Left lung (tissue), 10 donors: ENCODE data around the gene ZNF423. TPM values are rescaled to one million over a fixed set of nuclear protein-coding genes. Genes with fewer than 3 reads are reported as not detected.

Experiments
- ATAC-seq: fragments of 200-7000 bp; cut with Tn5 transposase; one replicate; pipeline ENCODE4 v1.9.1; 2020; ENCODE audit warnings: moderate library complexity
- DNase-seq, 4 donors: peaks; one replicate each; pipeline ENCODE4 v3.0.0-alpha.2; 2013 to 2020
- H3K27ac ChIP-seq, 2 donors: fragments of 200-600 bp; sonication (generic) in 1 of 2; one replicate each; pipeline versions ENCODE4 v1.5.0 to v1.8.0; 2020 to 2021
- H3K27me3 ChIP-seq, 2 donors: fragments of 200-600 bp; sonication (generic) in 1 of 2; one replicate each; pipeline versions ENCODE4 v1.5.0 to v1.8.0; 2020 to 2021
- H3K36me3 ChIP-seq, 2 donors: fragments of 200-600 bp; sonication (generic) in 1 of 2; one replicate each; pipeline versions ENCODE4 v1.5.0 to v1.8.0; 2020 to 2021
- H3K4me1 ChIP-seq, 2 donors: fragments of 200-600 bp; one replicate each; pipeline ENCODE4 v1.8.0; 2021
- H3K4me3 ChIP-seq, 2 donors: fragments of 200-600 bp; sonication (generic) in 1 of 2; one replicate each; pipeline versions ENCODE4 v1.5.0 to v1.8.0; 2020 to 2021; ENCODE audit warnings: mild to moderate bottlenecking in 1 of 2
- H3K9me3 ChIP-seq, 2 donors: fragments of 200-600 bp; sonication (generic) in 1 of 2; one replicate each; pipeline versions ENCODE4 v1.5.0 to v1.8.0; 2020 to 2021
- CTCF ChIP-seq, 2 donors: fragments of 200-600 bp; sonication (generic) in 1 of 2; IDR thresholded peaks; one replicate each; pipeline versions ENCODE4 v1.5.0 to v1.8.0; 2021; ENCODE audit warnings: antibody characterized with exemption in 2 of 2
- intact Hi-C, 2 donors: fragments of 100-400 bp; cut with DNase I; formaldehyde crosslinking; loops; one replicate each; pipeline versions ENCODE4 v1.11.2 to v1.14.2; 2022
- polyA plus RNA-seq, 6 donors: library from polyadenylated mRNA; unstranded; fragments of 120-200 nt; gene quantifications; one replicate each; pipeline ENCODE4 v1.2.1, GENCODE V29; 2013; ENCODE audit not compliant: insufficient read length in 6 of 6
- total RNA-seq, 2 donors: library from RNA; stranded (reverse); fragmentation: NEBNext Ultra II Directional; extraction: Animal tissue kit (Norgen Biotek cat#: 25700); gene quantifications; one replicate each; pipeline ENCODE4 v1.2.1, GENCODE V29; 2021
- donor health status: DM: no; HTN: yes; CAD: no.
- donor health status: DM: no; HTN: no; CAD: no.

Gene ZNF423
- total and polyA plus RNA-seq, 8 donors: 7.8 to 30.5 (median 26.6) TPM

GRCh38 chr16:49602976-49603310, 253.0 kb downstream of the ZNF423 start:
- H3K4me3 ChIP-seq: no peak overlapping the region
- no peak overlapping the region for H3K27ac ChIP-seq
- H3K27me3 ChIP-seq: no peaks in the 10 kb centered on the region
- intact Hi-C loops: no loop called here
- no peaks in the 10 kb centered on the region for H3K4me1 ChIP-seq
- no peaks in the 10 kb centered on the region for H3K36me3 ChIP-seq
- no peak for DNase-seq
- no peak for TF ChIP-seq CTCF (IDR thresholded peaks at IDR 0.05)
- ATAC-seq: no peak
- no peaks in the 10 kb centered on the region for H3K9me3 ChIP-seq

DNA sequence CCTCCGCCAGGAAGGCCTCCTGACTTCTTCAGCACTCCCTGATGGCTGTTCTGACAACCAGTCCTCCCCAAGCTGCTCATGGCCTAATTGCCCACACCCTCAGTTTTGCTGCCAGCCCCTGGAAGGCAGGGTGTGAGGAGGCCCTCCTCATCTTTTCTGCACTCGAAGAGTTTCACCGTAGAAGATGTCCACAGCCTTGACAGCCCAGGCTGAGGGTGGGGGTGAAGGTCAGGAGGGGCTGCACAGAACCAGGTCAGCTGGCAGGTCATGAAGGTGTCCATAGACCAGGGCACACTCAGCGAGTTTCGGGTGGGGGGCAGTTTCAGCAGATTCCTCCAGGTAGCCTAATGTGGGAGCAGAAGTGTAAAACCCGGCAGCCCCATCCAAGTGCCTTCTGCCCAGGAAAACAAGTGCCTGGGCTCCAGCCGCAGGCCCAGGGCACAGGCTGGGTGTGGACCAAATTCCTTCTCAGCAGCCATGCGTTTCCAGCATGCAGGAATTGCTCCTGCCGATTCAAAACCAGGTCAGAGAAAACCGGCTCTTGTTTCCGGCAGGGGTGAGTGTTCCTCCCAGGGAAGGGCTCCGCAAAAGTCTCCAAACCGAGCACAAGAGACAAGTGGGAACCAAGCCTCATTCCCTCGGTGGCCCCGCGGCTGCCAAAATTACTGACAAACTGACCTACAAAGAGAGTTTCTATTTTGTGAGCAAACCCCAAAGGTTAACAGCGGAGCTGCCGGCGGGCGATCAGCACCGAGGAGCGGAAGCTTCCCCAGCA, 253.5 kb downstream of the ZNF423 start:
- Histone ChIP-seq H3K27ac (no peak overlapping the region), H3K36me3 (no peaks in the 10 kb centered on the region), H3K27me3 (no peaks in the 10 kb centered on the region), H3K4me3 (no peak overlapping the region), H3K4me1 (no peaks in the 10 kb centered on the region), H3K9me3 (no peaks in the 10 kb centered on the region)
- no peak for ATAC-seq
- no peak for DNase-seq
- TF ChIP-seq CTCF (IDR thresholded peaks at IDR 0.05): no peak
- intact Hi-C loops: no loop called here

- Histone ChIP-seq H3K27me3 (no peaks in the 10 kb centered on the region), H3K4me1 (peaks cover 0 to 3% of the 10 kb centered on the region in 2 donors), H3K4me3 (no peak overlapping the region), H3K9me3 (no peaks in the 10 kb centered on the region), H3K27ac (no peak overlapping the region), H3K36me3 (no peaks in the 10 kb centered on the region)
- no peak for DNase-seq
- TF ChIP-seq CTCF (IDR thresholded peaks at IDR 0.05): no peak
- no peak for ATAC-seq
- intact Hi-C loops: no loop called here
Measured at GRCh38 chr16:49601576-49601975, 254.3 kb downstream of the ZNF423 start.

GRCh38 chr16:49600976-49601375, 254.9 kb downstream of the ZNF423 start:
- DNase-seq (no peak), ATAC-seq (no peak)
- Histone ChIP-seq H3K36me3 (no peaks in the 10 kb centered on the region), H3K27ac (no peak overlapping the region), H3K27me3 (no peaks in the 10 kb centered on the region), H3K4me1 (peaks cover 0 to 3% of the 10 kb centered on the region in 2 donors), H3K4me3 (no peak overlapping the region), H3K9me3 (no peaks in the 10 kb centered on the region)
- intact Hi-C loops: no loop called here
- no peak for TF ChIP-seq CTCF (IDR thresholded peaks at IDR 0.05)

DNA sequence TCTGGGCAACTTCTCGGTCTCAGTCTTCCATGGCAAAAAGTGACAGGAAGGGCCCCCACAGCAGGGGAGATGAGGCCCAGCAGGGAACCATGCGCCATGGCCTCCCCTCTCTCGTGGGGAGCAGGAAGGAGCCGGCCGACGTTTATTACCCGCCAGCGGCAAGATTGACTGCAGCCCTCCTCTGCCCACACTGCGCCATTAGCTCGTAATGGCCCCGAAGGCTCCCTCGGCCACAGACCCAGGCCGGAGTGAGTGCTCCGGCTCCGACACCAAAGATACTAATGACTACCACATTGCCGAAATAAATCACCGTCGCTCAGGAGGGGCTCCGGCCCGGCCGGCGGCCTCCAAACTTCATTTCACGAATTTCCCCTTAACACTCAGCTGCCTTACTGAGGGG, 255.4 kb downstream of the ZNF423 start:
- intact Hi-C loops: no loop called here
- no peaks in the 10 kb centered on the region for H3K36me3 ChIP-seq
- no peak overlapping the region for H3K27ac ChIP-seq
- H3K9me3 ChIP-seq: no peaks in the 10 kb centered on the region
- ATAC-seq (no peak), DNase-seq (no peak)
- H3K4me1 ChIP-seq: peaks cover 0 to 3% of the 10 kb centered on the region in 2 donors
- H3K27me3 ChIP-seq: no peaks in the 10 kb centered on the region
- no peak for TF ChIP-seq CTCF (IDR thresholded peaks at IDR 0.05)
- no peak overlapping the region for H3K4me3 ChIP-seq
